C1 segment of cervical spinal cord (tissue), 14 donors: Measurements from ENCODE around the gene DLX3.

ENCODE experiments used
- DNase-seq, 14 donors: peaks; one replicate each; lab custom pipeline; 2025; lab: John Stamatoyannopoulos, UW

DLX3 gene

GRCh38 chr17:49992933-49993422, 2.0 kb downstream of the DLX3 start:
- DNase-seq: no peak

- DNase-seq: no peak
Measured at GRCh38 chr17:49992191-49992932, 2.7 kb downstream of the DLX3 start.

GRCh38 chr17:49991409-49991808, 3.6 kb downstream of the DLX3 start:
- no peak for DNase-seq

GRCh38 chr17:49990921-49991320, 4.1 kb downstream of the DLX3 start:
- no peak for DNase-seq

GRCh38 chr17:49990331-49990730, 4.7 kb downstream of the DLX3 start:
- no peak for DNase-seq

- no peak for DNase-seq
Measured at GRCh38 chr17:49989518-49989880, 5.5 kb downstream of the DLX3 start.

GRCh38 chr17:49987681-49988441, 7.2 kb downstream of the DLX3 start:
- peak in 1 of 14 donors; percentile 23 for DNase-seq

GRCh38 chr17:49987290-49987585, 7.8 kb downstream of the DLX3 start:
- no peak for DNase-seq

GRCh38 chr17:49986396-49987289, 8.4 kb downstream of the DLX3 start:
- DNase-seq: no peak

GRCh38 chr17:49985310-49985990, 9.6 kb downstream of the DLX3 start:
- no peak for DNase-seq

- DNase-seq: no peak
Measured at GRCh38 chr17:49984776-49985175, 10.2 kb downstream of the DLX3 start.

- no peak for DNase-seq
Measured at GRCh38 chr17:49984283-49984682, 10.7 kb downstream of the DLX3 start.

GRCh38 chr17:49980703-49981197, 14.3 kb downstream of the DLX3 start:
- DNase-seq: no peak

GRCh38 chr17:49979748-49980479, 15.1 kb downstream of the DLX3 start:
- no peak for DNase-seq

- no peak for DNase-seq
Measured at GRCh38 chr17:49978501-49978900, 16.5 kb downstream of the DLX3 start.

GRCh38 chr17:49977463-49978389, 17.3 kb downstream of the DLX3 start:
- DNase-seq: no peak

GRCh38 chr17:49976828-49977202, 18.2 kb downstream of the DLX3 start:
- no peak for DNase-seq

- DNase-seq: no peak
Measured at GRCh38 chr17:49976163-49976827, 18.7 kb downstream of the DLX3 start.

- no peak for DNase-seq
Measured at GRCh38 chr17:49975531-49975930, 19.5 kb downstream of the DLX3 start.
